Activated naive CD8-positive, alpha-beta T cell (primary cell): ENCODE results near the gene GSKIP.

ENCODE experiments used
- H3K27ac Mint-ChIP-seq: one replicate; pipeline ENCODE4 v1.8.0; 2021; ENCODE audit warnings: mixed read lengths
- H3K27me3 Mint-ChIP-seq: one replicate; pipeline ENCODE4 v1.8.0; 2021; ENCODE audit warnings: mixed read lengths
- H3K36me3 Mint-ChIP-seq: one replicate; pipeline ENCODE4 v1.8.0; 2021; ENCODE audit warnings: mixed read lengths
- H3K4me1 Mint-ChIP-seq: one replicate; pipeline ENCODE4 v1.8.0; 2021; ENCODE audit warnings: low read depth, mixed read lengths
- H3K4me3 Mint-ChIP-seq: one replicate; pipeline ENCODE4 v1.8.0; 2021; ENCODE audit warnings: mild to moderate bottlenecking, mixed read lengths
- H3K9me3 Mint-ChIP-seq: one replicate; pipeline ENCODE4 v1.8.0; 2021; ENCODE audit warnings: low read depth, mixed read lengths

GSKIP gene

DNA sequence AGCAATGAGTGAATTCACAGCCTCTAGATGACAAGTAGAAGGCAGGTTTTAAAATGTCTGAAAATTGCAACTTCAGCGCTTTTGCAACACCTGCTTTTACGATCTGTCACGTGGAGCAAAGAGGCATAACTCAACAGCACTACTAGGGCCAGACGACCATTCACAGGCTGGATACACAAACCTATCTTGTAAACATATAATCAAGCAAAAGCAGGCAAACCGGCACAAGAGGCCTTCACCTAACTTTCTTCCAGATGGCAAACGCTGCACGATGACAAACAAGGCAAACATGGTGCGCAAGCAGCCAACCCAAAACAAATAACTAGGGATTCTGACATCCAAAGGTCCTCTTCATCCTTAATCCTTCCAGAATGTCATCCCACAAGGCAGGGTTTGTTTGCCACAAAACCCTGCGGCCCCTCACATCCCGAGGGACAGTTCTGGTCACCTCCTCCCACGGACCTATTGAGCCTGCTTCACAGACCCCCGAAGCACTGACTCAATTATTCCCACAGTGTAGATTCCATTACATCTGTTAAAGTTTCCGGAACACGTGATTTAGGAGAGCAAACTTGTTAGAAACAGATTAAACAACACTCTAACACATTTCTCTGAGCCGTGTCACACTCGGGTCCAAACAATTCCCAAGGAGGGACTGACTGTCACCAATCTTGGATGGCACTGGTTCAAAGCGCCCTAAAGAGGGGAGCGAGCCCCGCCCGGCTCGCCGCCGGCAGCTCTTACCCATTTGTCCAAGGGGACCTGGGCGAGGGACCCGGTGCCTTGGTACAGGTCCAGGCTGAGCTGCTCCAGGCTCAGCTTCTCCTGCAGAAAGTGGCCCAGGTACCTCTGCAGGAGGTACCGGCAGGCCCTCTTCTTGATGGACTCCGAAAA lies 1.0 kb upstream of the GSKIP start:
- H3K27me3 Mint-ChIP-seq: no peaks in the 10 kb centered on the region
- H3K27ac Mint-ChIP-seq: peak overlapping the region; percentile 93
- peak overlapping the region; percentile 94 for H3K4me3 Mint-ChIP-seq
- H3K9me3 Mint-ChIP-seq: no peaks in the 10 kb centered on the region
- peaks cover 54% of the 10 kb centered on the region for H3K4me1 Mint-ChIP-seq
- peaks cover 4% of the 10 kb centered on the region for H3K36me3 Mint-ChIP-seq

DNA sequence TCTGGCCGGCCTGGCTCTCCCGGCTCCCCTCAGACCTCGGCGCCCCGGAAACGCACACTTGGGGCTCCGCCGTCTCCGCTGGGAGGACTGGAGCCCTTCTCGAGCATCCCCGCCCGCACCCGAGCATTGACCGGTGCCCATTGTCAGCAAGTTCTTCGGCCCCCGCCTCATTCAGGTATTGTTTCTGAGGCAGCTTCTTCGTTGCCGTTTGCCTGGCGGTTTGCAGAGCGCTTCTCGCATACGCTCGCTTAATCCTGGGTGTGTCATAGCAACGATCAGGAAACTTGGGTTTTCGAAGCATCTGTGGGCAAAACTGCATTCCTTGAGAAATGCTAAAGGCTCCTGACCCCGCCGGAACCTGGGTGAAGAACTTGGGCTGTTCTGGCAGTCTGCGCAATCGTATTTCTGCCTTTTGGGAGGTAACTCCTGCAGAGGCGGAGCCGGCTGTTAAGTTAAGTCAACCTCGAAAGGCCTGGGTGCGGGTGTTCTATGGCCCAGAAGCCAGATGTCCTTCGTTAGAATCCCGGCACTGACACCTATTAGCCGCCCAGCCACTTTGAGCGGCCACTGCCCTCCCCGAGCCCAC lies 518 bp downstream of the GSKIP start:
- peak overlapping the region; percentile 47 for H3K27ac Mint-ChIP-seq
- no peaks in the 10 kb centered on the region for H3K27me3 Mint-ChIP-seq
- H3K4me1 Mint-ChIP-seq: peaks cover 60% of the 10 kb centered on the region
- H3K4me3 Mint-ChIP-seq: peak overlapping the region; percentile 88
- H3K36me3 Mint-ChIP-seq: peaks cover 11% of the 10 kb centered on the region
- peaks cover 2% of the 10 kb centered on the region for H3K9me3 Mint-ChIP-seq

DNA sequence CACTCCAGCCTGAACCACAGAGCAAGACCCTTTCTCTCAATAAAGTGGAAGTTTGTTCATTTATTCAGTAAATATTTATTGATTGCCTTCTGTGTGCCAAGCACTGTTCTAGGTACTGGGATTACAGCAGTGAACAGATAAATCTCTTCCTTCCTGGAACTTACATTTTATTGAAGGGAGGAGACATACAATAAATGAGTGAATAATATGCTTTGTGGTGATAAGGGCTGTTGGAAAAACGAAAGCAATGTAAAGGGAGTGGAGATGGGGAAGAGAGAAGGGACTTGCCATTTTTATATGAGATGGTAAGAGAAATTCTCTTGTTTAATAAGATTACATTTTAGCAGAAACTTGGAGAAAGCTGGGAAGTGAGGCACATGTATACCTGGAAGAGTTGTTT lies 1.6 kb downstream of the GSKIP start:
- Mint-ChIP-seq H3K4me3 (peak overlapping the region; percentile 88), H3K27ac (no peak overlapping the region), H3K27me3 (no peaks in the 10 kb centered on the region), H3K4me1 (peaks cover 56% of the 10 kb centered on the region), H3K36me3 (peaks cover 15% of the 10 kb centered on the region), H3K9me3 (peaks cover 6% of the 10 kb centered on the region)

DNA sequence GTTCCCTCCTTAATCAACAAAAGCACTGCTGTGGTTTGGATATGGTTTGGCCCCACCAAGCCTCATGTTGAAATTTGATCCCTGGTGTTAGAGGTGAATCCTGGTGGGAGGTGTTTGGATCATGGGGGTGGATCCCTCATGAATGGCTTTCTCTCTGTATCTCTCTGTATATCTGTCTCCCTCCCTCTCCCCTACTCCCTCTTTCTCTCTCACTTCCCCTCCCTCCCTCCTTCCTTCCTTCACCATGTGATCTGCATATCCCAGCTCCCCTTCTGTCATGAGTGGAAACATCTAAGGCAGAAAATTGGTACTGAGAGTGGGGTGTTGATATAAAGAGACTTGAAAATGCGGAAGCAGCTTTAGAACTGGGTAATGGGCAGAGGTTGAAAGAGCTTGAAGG lies 5.2 kb downstream of the GSKIP start:
- Mint-ChIP-seq H3K4me1 (peaks cover 39% of the 10 kb centered on the region), H3K9me3 (peaks cover 6% of the 10 kb centered on the region), H3K36me3 (peaks cover 16% of the 10 kb centered on the region), H3K27ac (no peak overlapping the region), H3K4me3 (no peak overlapping the region), H3K27me3 (no peaks in the 10 kb centered on the region)

DNA sequence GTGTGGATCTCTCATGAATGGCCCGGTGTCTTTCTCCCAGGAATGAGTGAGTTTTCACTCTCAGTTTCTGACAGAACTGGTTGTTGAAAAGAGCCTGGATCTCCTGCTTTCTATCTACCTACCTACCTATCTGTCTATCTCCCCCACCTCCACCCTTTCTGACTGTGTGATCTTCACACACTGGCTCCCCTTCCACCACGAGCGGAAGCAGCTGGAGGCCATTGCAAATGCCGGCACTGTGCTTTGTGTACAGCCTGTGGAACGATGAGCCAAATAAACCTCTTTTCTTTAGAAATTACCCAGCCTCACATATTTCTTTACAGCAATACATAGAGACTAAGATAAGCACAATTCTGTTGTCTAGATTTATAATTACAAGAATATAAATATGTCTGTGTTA lies 7.2 kb downstream of the GSKIP start:
- no peak overlapping the region for H3K4me3 Mint-ChIP-seq
- H3K4me1 Mint-ChIP-seq: peaks cover 30% of the 10 kb centered on the region
- H3K9me3 Mint-ChIP-seq: peaks cover 6% of the 10 kb centered on the region
- H3K27ac Mint-ChIP-seq: no peak overlapping the region
- no peaks in the 10 kb centered on the region for H3K27me3 Mint-ChIP-seq
- H3K36me3 Mint-ChIP-seq: peaks cover 20% of the 10 kb centered on the region

DNA sequence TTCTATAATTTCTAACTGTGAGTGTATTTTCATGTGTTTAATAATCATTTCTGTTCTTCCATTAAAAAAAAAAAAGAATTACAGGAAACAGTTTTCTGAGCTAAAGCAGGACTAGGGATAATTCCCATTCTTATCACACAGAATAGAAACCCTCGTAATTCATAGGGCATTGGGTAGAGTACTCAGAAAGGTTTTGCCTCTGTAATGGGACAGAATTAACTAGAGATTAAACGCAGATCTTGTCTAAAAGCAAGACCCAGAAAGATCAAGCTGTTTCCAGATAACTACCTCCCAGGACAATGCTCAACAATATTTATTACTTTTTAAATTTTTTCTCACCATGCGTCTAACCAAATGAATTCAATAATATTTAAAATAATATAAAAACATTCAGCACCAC lies 10.2 kb downstream of the GSKIP start:
- H3K9me3 Mint-ChIP-seq: peaks cover 6% of the 10 kb centered on the region

DNA sequence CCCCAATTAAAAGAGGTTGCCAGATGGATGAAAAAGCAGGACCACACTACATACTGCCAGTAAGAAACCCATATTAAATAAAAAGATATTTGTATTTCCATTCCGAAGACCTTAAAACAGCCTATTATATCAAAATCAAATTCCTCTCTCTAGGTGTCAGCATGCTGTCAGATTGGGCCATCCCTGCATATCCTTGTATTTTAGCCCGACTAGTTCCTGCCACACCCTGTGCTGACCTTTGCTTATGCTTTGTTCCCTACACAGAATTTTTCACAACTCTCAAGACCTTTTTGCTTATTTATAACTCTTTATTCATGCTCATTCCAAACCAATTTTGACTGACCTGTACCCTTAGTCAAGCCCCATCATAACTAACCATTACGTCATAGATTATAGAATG lies 12.8 kb downstream of the GSKIP start:
- no peak overlapping the region for H3K4me3 Mint-ChIP-seq
- H3K9me3 Mint-ChIP-seq: no peaks in the 10 kb centered on the region

More for the DNA sequence above, 10.2 kb downstream of the GSKIP start:
- no peaks in the 10 kb centered on the region for H3K27me3 Mint-ChIP-seq
- H3K4me1 Mint-ChIP-seq: peaks cover 16% of the 10 kb centered on the region
- H3K36me3 Mint-ChIP-seq: peaks cover 18% of the 10 kb centered on the region
- H3K27ac Mint-ChIP-seq: no peak overlapping the region
- no peak overlapping the region for H3K4me3 Mint-ChIP-seq

DNA sequence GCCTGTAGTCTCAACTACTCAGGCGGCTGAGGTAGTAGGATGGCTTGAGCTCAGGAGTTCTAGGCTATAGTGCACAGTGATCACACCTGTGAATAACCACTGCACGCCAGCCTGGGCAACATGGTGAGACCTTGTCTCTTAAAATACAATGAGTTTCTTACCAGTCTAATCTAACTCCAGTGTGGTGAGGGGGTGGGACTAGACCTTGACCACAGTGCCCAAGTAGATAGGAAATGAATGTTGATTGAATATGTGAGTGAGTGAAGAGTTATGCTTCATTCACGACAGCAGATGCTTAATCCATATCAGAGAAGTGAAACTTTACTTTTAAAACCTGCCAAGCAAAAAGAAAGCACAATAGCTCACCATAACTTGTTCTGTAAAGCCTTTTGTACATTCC lies 17.4 kb downstream of the GSKIP start:
- no peak overlapping the region for H3K27ac Mint-ChIP-seq
- no peaks in the 10 kb centered on the region for H3K9me3 Mint-ChIP-seq
- H3K36me3 Mint-ChIP-seq: peaks cover 7% of the 10 kb centered on the region
- H3K4me1 Mint-ChIP-seq: no peaks in the 10 kb centered on the region
- no peak overlapping the region for H3K4me3 Mint-ChIP-seq
- no peaks in the 10 kb centered on the region for H3K27me3 Mint-ChIP-seq

More for the DNA sequence above, 12.8 kb downstream of the GSKIP start:
- Mint-ChIP-seq H3K27me3 (no peaks in the 10 kb centered on the region), H3K4me1 (peaks cover 4% of the 10 kb centered on the region), H3K27ac (no peak overlapping the region), H3K36me3 (peaks cover 11% of the 10 kb centered on the region)

DNA sequence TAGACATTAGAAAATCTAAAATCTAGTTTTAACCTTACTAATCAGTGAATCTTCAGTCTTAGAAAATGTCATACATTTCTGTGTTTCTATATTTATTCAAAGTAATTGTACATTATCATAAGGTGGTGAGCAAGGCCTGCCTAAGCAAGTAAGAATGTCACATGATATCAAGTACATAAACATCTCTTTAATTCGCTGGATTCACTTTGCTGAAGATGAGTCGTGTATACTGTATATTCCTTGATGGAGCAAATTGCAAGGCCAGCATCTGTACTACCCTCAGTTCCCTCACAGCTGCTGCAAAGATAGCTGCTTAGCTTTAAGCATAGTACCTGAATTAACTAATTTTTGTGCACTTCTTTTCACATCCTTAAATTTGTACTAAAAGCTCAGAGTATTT lies 20.1 kb downstream of the GSKIP start:
- Mint-ChIP-seq H3K4me3 (no peak overlapping the region), H3K27ac (no peak overlapping the region), H3K27me3 (no peaks in the 10 kb centered on the region), H3K4me1 (no peaks in the 10 kb centered on the region), H3K9me3 (no peaks in the 10 kb centered on the region), H3K36me3 (peaks cover 5% of the 10 kb centered on the region)

DNA sequence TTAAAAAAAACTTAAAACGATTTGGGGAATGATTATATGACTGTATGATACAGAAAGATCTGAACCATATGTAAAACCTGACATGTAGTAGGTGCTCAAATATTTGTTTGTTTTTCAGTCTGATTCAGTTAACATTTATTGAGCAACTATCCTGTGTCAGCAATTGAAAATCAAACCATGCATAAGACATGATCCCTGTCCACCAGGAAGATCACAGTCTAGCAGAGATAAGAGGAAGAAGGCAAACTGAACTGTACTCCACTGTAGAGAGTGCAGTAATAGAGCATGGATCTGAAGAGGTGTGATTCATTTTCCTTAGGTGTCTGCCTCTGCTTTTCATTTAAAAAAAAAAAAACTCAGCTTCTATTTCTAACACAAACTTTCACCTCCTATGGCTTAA lies 20.7 kb downstream of the GSKIP start:
- Mint-ChIP-seq H3K27me3 (peaks cover 2% of the 10 kb centered on the region), H3K4me3 (no peak overlapping the region), H3K36me3 (peaks cover 5% of the 10 kb centered on the region), H3K4me1 (no peaks in the 10 kb centered on the region), H3K9me3 (no peaks in the 10 kb centered on the region), H3K27ac (no peak overlapping the region)

DNA sequence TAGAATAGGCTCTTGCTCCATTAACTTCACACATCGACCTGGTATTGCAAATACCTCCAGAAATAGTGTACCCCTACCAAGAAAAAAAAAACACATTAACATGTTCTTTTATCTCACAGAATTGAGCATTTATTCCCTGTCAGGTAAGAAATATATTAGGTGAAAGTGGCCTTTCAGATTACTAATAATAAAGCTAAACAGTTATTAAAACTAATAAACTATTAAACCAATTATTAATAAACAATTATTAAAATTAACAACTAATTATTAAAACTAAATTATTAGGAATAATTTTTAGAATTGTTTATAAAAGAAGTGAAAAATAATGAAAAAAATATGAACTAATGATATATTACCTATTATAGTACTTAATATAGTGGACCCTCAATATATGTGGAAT lies 21.4 kb downstream of the GSKIP start:
- Mint-ChIP-seq H3K27ac (no peak overlapping the region), H3K4me3 (no peak overlapping the region), H3K36me3 (peaks cover 5% of the 10 kb centered on the region), H3K9me3 (no peaks in the 10 kb centered on the region), H3K4me1 (no peaks in the 10 kb centered on the region), H3K27me3 (peaks cover 5% of the 10 kb centered on the region)

DNA sequence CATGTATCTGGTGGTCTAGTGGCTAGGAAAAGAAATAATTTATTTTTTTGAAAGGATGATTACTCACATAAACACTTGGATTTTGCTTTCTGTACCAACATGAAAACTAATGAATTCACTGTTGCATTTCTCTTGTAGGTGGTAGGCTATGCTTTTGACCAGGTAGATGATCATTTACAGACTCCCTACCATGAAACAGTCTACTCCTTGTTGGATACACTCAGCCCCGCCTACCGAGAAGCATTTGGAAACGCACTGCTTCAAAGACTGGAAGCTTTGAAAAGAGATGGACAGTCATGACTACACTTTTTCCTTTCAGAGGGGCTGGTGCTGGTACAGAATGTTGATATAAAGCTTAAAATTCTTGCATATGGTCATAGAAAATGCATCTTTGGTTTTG lies 22.1 kb downstream of the GSKIP start:
- no peak overlapping the region for H3K4me3 Mint-ChIP-seq
- H3K9me3 Mint-ChIP-seq: no peaks in the 10 kb centered on the region
- no peak overlapping the region for H3K27ac Mint-ChIP-seq
- H3K4me1 Mint-ChIP-seq: peaks cover 3% of the 10 kb centered on the region
- H3K36me3 Mint-ChIP-seq: peaks cover 5% of the 10 kb centered on the region
- peaks cover 5% of the 10 kb centered on the region for H3K27me3 Mint-ChIP-seq

DNA sequence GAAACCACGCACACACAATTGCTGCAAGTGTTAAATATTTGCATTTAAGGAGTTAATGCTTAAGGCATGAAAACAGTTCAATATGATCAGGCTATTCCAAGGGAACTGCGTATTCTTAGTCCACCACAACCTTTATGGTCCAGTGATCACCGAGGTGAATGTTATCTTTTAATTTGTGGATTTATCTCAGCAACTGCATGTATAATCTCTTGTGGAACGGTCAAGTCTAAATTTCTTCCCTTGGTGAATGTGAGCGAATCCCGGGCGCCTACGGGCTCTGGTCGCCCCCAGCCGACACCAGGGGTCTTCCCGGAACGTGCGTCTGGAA lies 27.6 kb downstream of the GSKIP start:
- peak overlapping the region; percentile 92 for H3K27ac Mint-ChIP-seq
- H3K36me3 Mint-ChIP-seq: no peaks in the 10 kb centered on the region
- H3K4me1 Mint-ChIP-seq: peaks cover 9% of the 10 kb centered on the region
- peak overlapping the region; percentile 94 for H3K4me3 Mint-ChIP-seq
- H3K9me3 Mint-ChIP-seq: no peaks in the 10 kb centered on the region
- H3K27me3 Mint-ChIP-seq: peaks cover 8% of the 10 kb centered on the region

DNA sequence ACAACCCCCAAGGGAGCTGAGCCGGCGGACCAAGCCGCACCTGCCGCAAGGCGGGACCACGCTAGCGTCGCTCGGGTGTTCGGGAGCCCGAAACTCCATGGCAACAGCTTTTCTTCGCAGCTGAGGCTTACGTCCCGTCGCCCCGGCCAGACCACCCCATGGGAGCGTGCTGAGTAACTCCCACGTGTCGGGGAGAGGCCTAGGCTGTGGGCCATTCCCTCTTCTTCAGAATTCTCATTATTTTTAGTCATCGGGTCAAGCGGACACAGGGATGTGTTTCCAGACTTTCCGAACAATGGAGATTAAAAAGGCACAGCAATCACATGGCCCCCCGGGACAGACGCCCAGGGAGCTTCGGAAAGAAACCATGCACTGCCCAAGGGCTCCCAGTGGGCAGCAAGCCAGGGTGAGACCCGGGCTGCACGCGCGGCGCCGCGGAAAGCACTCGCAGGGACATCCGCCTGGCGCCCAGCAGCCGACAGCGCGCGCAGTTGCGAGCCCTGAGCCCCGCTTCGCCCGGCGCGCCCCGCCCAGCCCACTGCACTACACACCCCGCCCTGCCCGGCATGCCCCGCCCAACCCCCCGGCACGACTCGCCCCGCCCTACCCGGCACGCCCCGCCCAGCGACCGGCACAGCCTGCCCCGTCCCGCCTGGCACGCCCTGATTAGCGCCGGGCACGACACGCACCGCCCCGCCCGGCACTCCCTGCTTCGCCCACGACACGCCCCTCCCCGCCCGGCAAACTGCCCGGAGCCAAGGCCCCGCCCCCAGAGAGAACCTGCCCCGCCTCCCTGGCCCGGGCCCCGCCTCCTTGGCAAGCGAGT lies 28.2 kb downstream of the GSKIP start:
- no peaks in the 10 kb centered on the region for H3K9me3 Mint-ChIP-seq
- H3K27me3 Mint-ChIP-seq: peaks cover 8% of the 10 kb centered on the region
- no peaks in the 10 kb centered on the region for H3K36me3 Mint-ChIP-seq
- peak overlapping the region; percentile 92 for H3K27ac Mint-ChIP-seq
- H3K4me3 Mint-ChIP-seq: peak overlapping the region; percentile 94
- H3K4me1 Mint-ChIP-seq: peaks cover 9% of the 10 kb centered on the region

DNA sequence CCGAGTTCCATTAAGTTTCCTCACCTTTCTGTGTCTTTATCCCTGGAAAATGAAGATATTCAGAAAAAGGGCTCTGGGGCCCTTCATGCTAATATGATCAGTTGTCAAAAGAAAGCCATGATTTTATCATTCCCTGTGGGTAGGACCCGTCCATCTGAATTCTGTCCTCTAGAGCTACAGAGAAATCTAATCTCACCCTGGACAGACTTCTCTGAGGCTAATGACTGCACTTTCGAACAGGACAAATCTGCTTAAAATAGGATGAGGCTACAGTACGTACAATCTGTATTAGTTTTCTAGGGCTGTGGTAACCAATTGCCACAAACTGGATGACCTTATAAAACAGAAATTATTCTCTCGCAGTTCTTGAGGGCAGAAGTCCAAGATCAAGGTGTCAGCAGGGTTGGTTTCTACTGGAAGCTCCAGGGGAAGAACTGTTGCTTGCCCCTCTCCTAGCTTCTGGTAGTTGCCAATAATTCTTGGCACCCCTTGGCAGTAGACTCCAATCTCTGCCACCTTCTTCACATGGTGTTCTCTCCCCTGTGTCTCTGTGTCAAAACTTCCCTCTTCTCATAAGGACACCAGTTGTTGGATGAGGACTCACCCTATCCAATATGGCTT lies 29.9 kb downstream of the GSKIP start:
- peaks cover 8% of the 10 kb centered on the region for H3K27me3 Mint-ChIP-seq
- H3K36me3 Mint-ChIP-seq: no peaks in the 10 kb centered on the region
- no peak overlapping the region for H3K27ac Mint-ChIP-seq
- peak overlapping the region; percentile 82 for H3K4me3 Mint-ChIP-seq
- no peaks in the 10 kb centered on the region for H3K9me3 Mint-ChIP-seq
- H3K4me1 Mint-ChIP-seq: peaks cover 9% of the 10 kb centered on the region
